Suprapubic skin (tissue), 4 donors: ENCODE data around the gene PHOX2A. TPM values are rescaled to one million over a fixed set of nuclear protein-coding genes. Genes with fewer than 3 reads are reported as not detected.
A peak's percentile ranks its signal among the peaks of the same experiment; 100 is the strongest.

ENCODE experiments used
- DNase-seq, 2 donors: peaks; one replicate each; pipeline ENCODE4 v3.0.0-alpha.2; 2019; ENCODE audit warnings: low spot score in 2 of 2
- H3K27ac ChIP-seq: fragments of 200-600 bp; sonication (generic); one replicate; pipeline ENCODE4 v1.5.1; 2019
- H3K27me3 ChIP-seq: fragments of 200-600 bp; sonication (generic); one replicate; pipeline ENCODE4 v1.5.1; 2019
- H3K36me3 ChIP-seq: fragments of 200-600 bp; sonication (generic); one replicate; pipeline ENCODE4 v1.5.1; 2019
- H3K4me1 ChIP-seq: fragments of 200-600 bp; sonication (generic); one replicate; pipeline ENCODE4 v1.5.1; 2019
- H3K4me3 ChIP-seq: fragments of 200-600 bp; sonication (generic); one replicate; pipeline ENCODE4 v1.5.1; 2019; ENCODE audit warnings: mild to moderate bottlenecking
- H3K9me3 ChIP-seq: fragments of 200-600 bp; sonication (generic); one replicate; pipeline ENCODE4 v1.5.1; 2019
- CTCF ChIP-seq, 2 donors: fragments of 200-600 bp in 1 of 2; fragments of 450-650 bp in 1 of 2; sonication (generic) in 1 of 2; IDR thresholded peaks; one replicate each; pipeline ENCODE4 v1.5.1; 2016 to 2019; ENCODE audit warnings: antibody characterized with exemption in 2 of 2, mild to moderate bottlenecking in 1 of 2, moderate library complexity in 1 of 2
- EP300 ChIP-seq: sonication (generic); formaldehyde crosslinking; IDR thresholded peaks from one replicate; pipeline ENCODE4 v1.6.1; 2017; ENCODE audit warnings: antibody characterized with exemption
- POLR2A ChIP-seq, 2 donors: fragments of 450-650 bp; IDR thresholded peaks; one replicate each; pipeline ENCODE4 v1.6.1; 2017; ENCODE audit warnings: antibody characterized with exemption in 2 of 2, mild to moderate bottlenecking in 2 of 2, moderate library complexity in 2 of 2
- POLR2AphosphoS5 ChIP-seq, 3 donors: sonication (generic); formaldehyde crosslinking; IDR thresholded peaks; one replicate each; pipeline ENCODE4 v1.6.1; 2017; ENCODE audit warnings: antibody characterized with exemption in 3 of 3
- WGBS: methylation state at CpG from one replicate; pipeline ENCODE4 v1.1.5; 2018; 5-methylcytosine and 5-hydroxymethylcytosine counted together
- total RNA-seq, 4 donors: library from RNA; depleted of rRNA; stranded (reverse); fragments of >200 nt; gene quantifications; one replicate each; pipeline ENCODE4 v1.1.0, GENCODE V29; 2016

Gene PHOX2A
- total RNA-seq, 4 donors from 2014 or later, result not detected

DNA sequence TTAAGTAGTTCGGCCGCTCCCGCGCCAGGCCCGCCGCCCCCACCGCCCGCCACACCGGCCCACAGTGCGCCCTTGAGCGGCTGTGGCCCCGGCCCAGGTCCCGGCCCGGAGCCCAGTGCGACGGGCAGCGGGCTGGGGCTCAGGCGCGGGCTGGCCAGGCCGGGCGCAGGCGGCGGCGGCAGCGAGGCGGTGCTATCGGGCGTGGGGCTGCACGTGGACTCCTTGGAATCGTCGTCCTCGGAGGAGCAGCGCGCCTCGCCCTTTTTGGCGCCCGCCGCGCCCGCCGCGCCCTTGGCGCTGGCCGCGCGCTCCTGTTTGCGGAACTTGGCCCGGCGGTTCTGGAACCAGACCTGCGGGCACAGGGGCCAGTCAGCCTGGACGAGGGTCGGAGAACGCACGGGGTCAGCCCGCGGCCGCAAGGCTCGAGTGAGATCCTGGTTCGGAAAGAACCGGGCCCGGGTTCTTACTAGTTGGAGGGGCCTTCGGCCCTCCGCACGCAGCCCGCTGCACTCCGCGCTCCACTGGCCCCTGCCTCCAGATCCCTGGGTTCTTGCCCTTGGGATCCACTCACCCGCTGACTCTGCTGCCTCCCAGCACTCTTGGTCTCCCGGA, 4.0 kb downstream of the PHOX2A start:
- H3K4me3 ChIP-seq, result peak overlapping the region; percentile 50
- WGBS, result 11% methylated on average over 15 of the region's 69 CpGs
- DNase-seq, result peak; percentile 80 to 84
- peaks cover 46% of the 10 kb centered on the region for H3K27me3 ChIP-seq
- peaks cover 53% of the 10 kb centered on the region for H3K4me1 ChIP-seq
- no peaks in the 10 kb centered on the region for H3K9me3 ChIP-seq
- H3K27ac ChIP-seq, result peak overlapping the region; percentile 41
- no peak for TF ChIP-seq EP300
- peaks cover 29% of the 10 kb centered on the region for H3K36me3 ChIP-seq

- 25% methylated on average over 24 of the region's 25 CpGs for WGBS
- peak overlapping the region; percentile 50 for H3K4me3 ChIP-seq
- peaks cover 35% of the 10 kb centered on the region for H3K36me3 ChIP-seq
- TF ChIP-seq POLR2AphosphoS5 (IDR thresholded peaks at IDR 0.05) (no peak), CTCF (IDR thresholded peaks at IDR 0.05) (no peak)
- H3K9me3 ChIP-seq, result no peaks in the 10 kb centered on the region
- peak; percentile 75 to 84 for DNase-seq
- H3K4me1 ChIP-seq, result peaks cover 51% of the 10 kb centered on the region
- peak overlapping the region; percentile 41 for H3K27ac ChIP-seq
- peaks cover 40% of the 10 kb centered on the region for H3K27me3 ChIP-seq
These were observed 4.6 kb downstream of the PHOX2A start for GRCh38 chr11:72239313-72239848.

- Histone ChIP-seq H3K9me3 (no peaks in the 10 kb centered on the region), H3K4me1 (peaks cover 48% of the 10 kb centered on the region), H3K27ac (no peak overlapping the region), H3K36me3 (peaks cover 42% of the 10 kb centered on the region), H3K4me3 (peak overlapping the region; percentile 50), H3K27me3 (peaks cover 34% of the 10 kb centered on the region)
- TF ChIP-seq CTCF (IDR thresholded peaks at IDR 0.05), result no peak
- no peak for DNase-seq
- 66% methylated on average over 22 of the region's 28 CpGs for WGBS
These were observed 5.3 kb downstream of the PHOX2A start for GRCh38 chr11:72238492-72239312.

DNA sequence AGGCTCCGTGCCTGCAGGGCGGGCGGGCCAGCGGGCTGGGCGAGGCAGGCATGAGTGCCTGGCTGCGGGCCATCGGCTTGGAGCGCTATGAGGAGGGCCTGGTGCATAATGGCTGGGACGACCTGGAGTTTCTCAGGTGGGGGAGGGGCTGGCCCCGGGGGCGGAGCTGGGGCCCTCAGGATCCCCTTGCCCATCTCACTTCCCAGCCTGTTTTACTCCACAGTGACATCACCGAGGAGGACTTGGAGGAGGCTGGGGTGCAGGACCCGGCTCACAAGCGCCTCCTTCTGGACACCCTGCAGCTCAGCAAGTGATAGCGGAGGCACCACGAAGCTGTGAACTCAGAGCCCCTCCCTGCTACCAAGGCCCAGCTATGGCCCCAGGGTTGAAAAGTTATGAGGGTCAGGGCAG, 5.9 kb downstream of the PHOX2A start:
- peak in 1 of 2 donors; percentile 72 for DNase-seq
- H3K4me1 ChIP-seq, result peaks cover 44% of the 10 kb centered on the region
- H3K4me3 ChIP-seq, result no peak overlapping the region
- H3K9me3 ChIP-seq, result no peaks in the 10 kb centered on the region
- WGBS, result 20% methylated on average over 1 of the region's 16 CpGs
- peaks cover 49% of the 10 kb centered on the region for H3K36me3 ChIP-seq
- TF ChIP-seq POLR2AphosphoS5 (IDR thresholded peaks at IDR 0.05) (no peak), CTCF (IDR thresholded peaks at IDR 0.05) (peak; percentile 42 to 55), EP300 (no peak), POLR2A (IDR thresholded peaks at IDR 0.05) (no peak)
- H3K27ac ChIP-seq, result no peak overlapping the region
- peaks cover 27% of the 10 kb centered on the region for H3K27me3 ChIP-seq

DNA sequence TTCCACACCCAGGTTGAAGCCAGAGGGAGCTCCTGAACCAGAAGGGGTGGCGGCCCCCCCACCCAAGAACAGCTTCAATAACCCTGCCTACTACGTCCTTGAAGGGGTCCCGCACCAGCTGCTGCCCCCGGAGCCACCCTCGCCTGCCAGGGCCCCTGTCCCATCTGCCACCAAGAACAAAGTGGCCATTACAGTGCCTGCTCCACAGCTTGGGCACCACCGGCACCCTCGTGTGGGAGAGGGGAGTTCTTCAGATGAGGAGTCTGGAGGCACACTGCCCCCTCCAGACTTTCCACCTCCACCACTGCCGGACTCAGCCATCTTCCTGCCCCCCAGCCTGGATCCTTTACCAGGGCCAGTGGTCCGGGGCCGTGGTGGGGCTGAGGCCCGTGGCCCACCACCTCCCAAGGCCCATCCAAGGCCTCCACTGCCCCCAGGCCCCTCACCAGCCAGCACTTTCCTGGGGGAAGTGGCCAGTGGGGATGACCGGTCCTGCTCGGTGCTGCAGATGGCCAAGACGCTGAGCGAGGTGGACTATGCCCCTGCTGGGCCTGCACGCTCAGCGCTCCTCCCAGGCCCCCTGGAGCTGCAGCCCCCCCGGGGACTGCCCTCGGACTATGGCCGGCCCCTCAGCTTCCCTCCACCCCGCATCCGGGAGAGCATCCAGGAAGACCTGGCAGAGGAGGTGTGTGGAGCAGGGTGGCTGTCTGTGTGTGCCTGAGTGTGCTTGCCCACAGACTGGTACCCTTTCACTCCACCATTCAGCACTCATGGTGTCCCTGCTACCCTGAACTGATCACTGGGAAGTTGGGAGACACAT, 6.7 kb downstream of the PHOX2A start:
- H3K27ac ChIP-seq, result no peak overlapping the region
- no peak for TF ChIP-seq POLR2A (IDR thresholded peaks at IDR 0.05)
- TF ChIP-seq CTCF (IDR thresholded peaks at IDR 0.05), result no peak
- TF ChIP-seq POLR2AphosphoS5 (IDR thresholded peaks at IDR 0.05), result no peak
- no peak for TF ChIP-seq EP300

More for the DNA sequence above, 6.7 kb downstream of the PHOX2A start:
- Histone ChIP-seq H3K4me3 (no peak overlapping the region), H3K4me1 (peaks cover 44% of the 10 kb centered on the region), H3K36me3 (peaks cover 56% of the 10 kb centered on the region), H3K9me3 (no peaks in the 10 kb centered on the region), H3K27me3 (peaks cover 20% of the 10 kb centered on the region)
- WGBS, result no CpG with 5 or more reads among the region's 22 CpGs
- DNase-seq, result no peak
